Thymus (tissue), 11 donors: ENCODE measurements around the gene GPC6. TPM values are rescaled to one million over a fixed set of nuclear protein-coding genes. Genes with fewer than 3 reads are reported as not detected.
"Not testable (repeated sequence)": the region's sequence is repeated elsewhere in the genome, so short reads cannot be mapped to it uniquely, and the experiment has no call there.

Experiments used
- DNase-seq, 9 donors: peaks; one replicate each; pipeline ENCODE4 v3.0.0-alpha.2; 2013; ENCODE audit warnings: low spot score in 9 of 9, low read depth in 6 of 9, missing footprints in 1 of 9
- H3K27ac ChIP-seq, 2 donors: one replicate each; pipeline ENCODE4 v1.5.1; 2013; ENCODE audit warnings: control low read depth in 1 of 2, low read depth in 1 of 2, low read length in 1 of 2, mild to moderate bottlenecking in 1 of 2, moderate library complexity in 1 of 2
- H3K27me3 ChIP-seq, 2 donors: one replicate each; pipeline ENCODE4 v1.5.1; 2013; ENCODE audit warnings: low read length in 1 of 2; ENCODE audit not compliant: control insufficient read depth in 2 of 2, insufficient read depth in 1 of 2
- H3K36me3 ChIP-seq, 2 donors: one replicate each; pipeline ENCODE4 v1.5.1; 2013; ENCODE audit warnings: low read length in 1 of 2, mild to moderate bottlenecking in 1 of 2, moderate library complexity in 1 of 2; ENCODE audit not compliant: control insufficient read depth in 2 of 2, insufficient read depth in 2 of 2
- H3K4me1 ChIP-seq, 2 donors: one replicate each; pipeline ENCODE4 v1.5.1; 2013; ENCODE audit warnings: low read length in 2 of 2; ENCODE audit not compliant: control insufficient read depth in 2 of 2, insufficient read depth in 2 of 2
- H3K4me3 ChIP-seq, 2 donors: one replicate each; pipeline ENCODE4 v1.5.1; 2013; ENCODE audit warnings: low read length in 2 of 2, control low read depth in 1 of 2, mild to moderate bottlenecking in 1 of 2
- H3K9me3 ChIP-seq, 2 donors: one replicate each; pipeline ENCODE4 v1.5.1; 2013; ENCODE audit warnings: low read length in 1 of 2, mild to moderate bottlenecking in 1 of 2; ENCODE audit not compliant: control insufficient read depth in 2 of 2, insufficient read depth in 1 of 2
- WGBS: extraction: QIAGEN DNeasy Blood & Tissue Kit; methylation state at CpG from one replicate; pipeline ENCODE4 v1.1.7; 2013; 5-methylcytosine and 5-hydroxymethylcytosine counted together
- polyA plus RNA-seq: library from polyadenylated mRNA; stranded (reverse); fragments of 200-250 nt; gene quantifications from one replicate; pipeline ENCODE4 v1.2.3, GENCODE V29; 2013
- total RNA-seq: library from RNA; stranded (reverse); fragments of 120-200 nt; gene quantifications from one replicate; pipeline ENCODE4 v1.2.4, GENCODE V29; 2013
- donor health status: healthy.

Gene GPC6
- total and polyA plus RNA-seq, 2 donors, result 1.1 to 6.9 TPM

DNA sequence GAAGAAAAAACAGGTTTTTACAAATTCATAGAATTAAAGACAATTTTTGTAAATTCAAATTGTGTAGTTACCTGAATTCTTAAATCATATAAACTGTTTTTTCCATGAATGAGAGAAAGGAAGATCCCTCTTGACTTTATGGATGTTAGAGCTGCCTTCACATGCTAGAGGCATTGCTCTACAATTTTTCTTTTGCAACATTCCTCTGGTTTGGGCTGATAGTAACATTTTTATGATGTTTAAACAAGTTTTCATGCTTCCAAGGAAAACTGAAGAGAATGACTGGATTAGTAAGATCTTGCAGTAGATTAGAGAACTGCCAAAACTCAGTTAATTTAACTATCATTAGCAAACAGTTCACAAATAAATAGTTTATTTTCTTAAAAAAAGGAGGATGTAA, 250.6 kb downstream of the GPC6 start:
- Histone ChIP-seq H3K27ac (no peak overlapping the region), H3K4me1 (no peaks in the 10 kb centered on the region), H3K27me3 (no peaks in the 10 kb centered on the region), H3K36me3 (no peaks in the 10 kb centered on the region), H3K4me3 (no peak overlapping the region), H3K9me3 (peaks cover 2 to 17% of the 10 kb centered on the region in 2 donors)
- no peak for DNase-seq

DNA sequence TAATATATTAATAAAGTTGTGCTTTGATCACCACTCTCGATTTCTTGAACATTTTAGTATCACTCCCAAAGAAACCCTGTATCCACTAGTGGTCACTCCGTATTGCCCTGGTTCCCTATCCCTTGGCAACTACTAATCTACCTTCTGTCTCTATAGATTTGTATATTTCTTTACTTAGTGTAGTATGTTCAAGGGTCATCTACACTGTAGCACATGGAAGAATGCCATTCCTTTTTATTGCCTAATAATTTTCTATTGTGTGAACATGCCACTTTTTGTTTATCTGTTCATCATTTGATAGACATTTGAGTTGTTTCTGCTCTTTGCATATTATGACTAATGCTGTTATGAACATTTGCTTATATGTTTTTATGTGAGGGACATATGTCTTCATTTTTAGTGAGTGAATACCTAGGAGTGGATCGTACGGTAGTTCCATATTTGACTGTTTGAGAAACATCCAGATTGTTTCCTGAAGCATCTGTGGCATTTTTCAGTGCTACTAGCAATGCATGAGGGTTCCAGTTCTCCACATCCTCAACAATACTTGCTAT, 254.0 kb downstream of the GPC6 start:
- WGBS, result 95% methylated on average over 4 of the region's 4 CpGs
- H3K36me3 ChIP-seq, result no peaks in the 10 kb centered on the region
- no peak overlapping the region for H3K4me3 ChIP-seq
- no peaks in the 10 kb centered on the region for H3K4me1 ChIP-seq
- no peak for DNase-seq
- no peak overlapping the region for H3K27ac ChIP-seq
- no peaks in the 10 kb centered on the region for H3K9me3 ChIP-seq
- H3K27me3 ChIP-seq, result no peaks in the 10 kb centered on the region

DNA sequence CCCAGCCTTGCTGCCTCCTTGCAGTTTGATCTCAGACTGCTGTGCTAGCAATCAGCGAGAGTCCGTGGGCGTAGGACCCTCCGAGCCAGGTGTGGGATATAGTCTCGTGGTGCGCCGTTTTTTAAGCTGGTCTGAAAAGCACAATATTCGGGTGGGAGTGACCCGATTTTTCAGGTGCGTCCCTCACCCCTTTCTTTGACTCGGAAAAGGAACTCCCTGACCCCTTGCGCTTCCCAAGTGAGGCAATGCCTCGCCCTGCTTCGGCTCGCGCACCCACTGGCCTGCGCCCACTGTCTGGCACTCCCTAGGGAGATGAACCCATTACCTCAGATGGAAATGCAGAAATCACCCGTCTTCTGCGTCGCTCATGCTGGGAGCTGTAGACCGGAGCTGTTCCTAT, 269.5 kb downstream of the GPC6 start:
- not testable (repeated sequence) for H3K4me1 ChIP-seq, H3K27me3 ChIP-seq, H3K4me3 ChIP-seq, H3K9me3 ChIP-seq, H3K27ac ChIP-seq, DNase-seq, H3K36me3 ChIP-seq
- 90% methylated on average over 21 of the region's 21 CpGs for WGBS

DNA sequence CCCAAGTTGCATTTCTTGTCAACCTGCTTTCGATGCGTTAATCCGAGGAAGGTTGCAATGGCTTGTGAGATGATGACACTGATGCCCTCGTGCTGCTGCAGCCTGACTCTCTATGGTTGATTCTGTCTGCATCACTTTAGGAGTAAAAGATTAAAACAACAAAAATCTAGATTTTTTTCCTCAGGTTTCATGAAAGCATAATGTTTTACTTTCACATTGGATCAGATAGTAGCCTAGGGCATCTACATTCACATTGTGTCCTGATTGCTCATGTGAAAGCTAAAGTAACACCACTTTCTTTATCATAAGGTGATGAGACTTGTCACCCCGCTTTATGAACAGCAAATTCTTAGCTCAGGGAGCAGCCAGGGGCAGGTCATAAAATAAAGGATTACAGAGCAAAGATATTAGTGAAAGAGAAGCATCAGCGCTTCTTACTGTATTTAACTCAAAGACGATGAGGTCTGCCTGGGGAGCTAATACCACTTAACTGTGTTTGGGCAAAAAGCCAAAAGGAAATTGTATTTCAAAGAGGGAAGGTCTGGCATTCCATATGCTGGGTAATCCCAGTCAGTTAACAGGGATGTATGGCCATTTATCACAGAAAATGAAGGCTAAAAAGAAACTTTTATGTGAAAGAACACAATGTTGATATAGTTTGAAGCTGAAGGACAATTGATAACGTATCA, 270.5 kb downstream of the GPC6 start:
- 86% methylated on average over 8 of the region's 8 CpGs for whole genome bisulfite sequencing

DNA sequence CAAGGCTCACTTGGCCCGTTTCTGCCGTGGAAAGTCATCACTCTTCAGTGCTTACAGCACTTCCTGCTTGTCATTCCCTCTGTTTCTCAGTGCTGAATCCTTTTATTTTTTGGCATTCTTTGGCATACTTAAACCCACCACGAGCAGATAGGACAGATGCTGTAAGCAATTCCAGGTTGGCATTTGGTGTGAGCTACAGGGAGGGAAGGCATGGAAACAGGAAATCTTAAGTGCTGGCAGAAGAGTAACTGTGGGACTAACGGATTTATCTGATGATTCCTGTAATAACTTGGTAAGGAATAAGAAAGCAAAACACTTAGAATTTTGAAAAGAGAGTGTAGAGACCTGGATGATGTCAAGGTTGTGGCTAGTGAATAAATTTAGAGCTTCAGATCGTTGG, 273.4 kb downstream of the GPC6 start:
- 61% methylated on average over 5 of the region's 5 CpGs for WGBS

More for the DNA sequence above, 270.5 kb downstream of the GPC6 start:
- no peak for DNase-seq
- Histone ChIP-seq H3K4me1 (no peaks in the 10 kb centered on the region), H3K36me3 (no peaks in the 10 kb centered on the region), H3K9me3 (no peaks in the 10 kb centered on the region), H3K27ac (no peak overlapping the region), H3K27me3 (no peaks in the 10 kb centered on the region), H3K4me3 (no peak overlapping the region)

DNA sequence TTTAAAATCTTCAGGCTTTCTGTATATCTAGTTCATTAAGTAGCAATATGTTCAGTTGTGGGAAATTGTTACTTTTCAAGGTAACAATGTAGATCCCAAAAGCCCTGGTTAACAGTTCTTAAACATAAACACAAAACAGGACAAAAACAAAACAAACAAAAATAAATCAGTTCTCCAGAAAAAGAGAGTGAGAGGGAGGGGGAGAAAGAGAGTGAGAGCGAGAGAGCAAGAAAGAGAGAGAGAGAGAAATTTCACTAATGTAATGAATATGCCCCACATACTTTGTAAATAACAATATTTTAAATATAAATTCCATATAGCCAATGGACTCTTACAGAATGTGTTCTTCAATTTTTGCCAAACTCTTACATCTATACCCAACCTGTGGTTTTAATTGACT, 275.5 kb downstream of the GPC6 start:
- H3K27ac ChIP-seq, result no peak overlapping the region
- 93% methylated on average over 1 of the region's 1 CpG for WGBS
- no peak overlapping the region for H3K4me3 ChIP-seq
- no peaks in the 10 kb centered on the region for H3K27me3 ChIP-seq
- no peaks in the 10 kb centered on the region for H3K9me3 ChIP-seq
- no peaks in the 10 kb centered on the region for H3K4me1 ChIP-seq
- DNase-seq, result no peak
- no peaks in the 10 kb centered on the region for H3K36me3 ChIP-seq

More for the DNA sequence above, 273.4 kb downstream of the GPC6 start:
- Histone ChIP-seq H3K27me3 (no peaks in the 10 kb centered on the region), H3K36me3 (no peaks in the 10 kb centered on the region), H3K4me3 (no peak overlapping the region), H3K9me3 (no peaks in the 10 kb centered on the region), H3K4me1 (no peaks in the 10 kb centered on the region), H3K27ac (no peak overlapping the region)
- DNase-seq, result no peak

DNA sequence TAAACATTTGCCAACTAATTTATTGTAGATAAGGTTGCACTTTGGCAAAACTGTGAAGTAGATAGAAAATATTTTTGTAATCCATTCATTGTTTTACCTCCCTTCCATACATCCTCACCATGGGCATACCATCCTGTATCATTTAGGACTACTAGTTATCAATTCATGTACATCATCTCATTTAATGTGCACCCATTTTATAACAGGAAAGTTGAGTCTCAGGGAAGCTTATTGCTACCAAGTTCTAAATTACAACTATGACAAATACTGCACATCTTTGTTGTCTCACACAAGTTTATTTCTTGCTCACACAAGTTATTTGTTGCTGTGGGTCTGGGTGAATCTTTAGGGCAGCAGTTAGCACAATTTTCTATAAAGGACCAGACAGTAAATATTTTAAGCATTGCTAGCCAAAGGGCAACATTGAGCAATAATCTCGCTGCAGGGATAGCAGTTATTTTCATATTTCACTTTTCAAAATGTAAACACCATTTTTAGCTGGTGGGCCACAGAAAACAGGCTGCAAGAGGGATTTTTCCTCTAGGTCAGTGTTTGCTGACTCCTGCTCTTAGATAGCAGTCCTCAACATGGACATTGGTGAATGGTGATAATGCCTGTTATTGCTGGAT, 276.5 kb downstream of the GPC6 start:
- H3K27me3 ChIP-seq, result no peaks in the 10 kb centered on the region
- H3K4me3 ChIP-seq, result no peak overlapping the region
- DNase-seq, result no peak
- H3K36me3 ChIP-seq, result no peaks in the 10 kb centered on the region
- no peak overlapping the region for H3K27ac ChIP-seq
- WGBS, result 92% methylated on average over 1 of the region's 1 CpG
- no peaks in the 10 kb centered on the region for H3K9me3 ChIP-seq
- H3K4me1 ChIP-seq, result no peaks in the 10 kb centered on the region

DNA sequence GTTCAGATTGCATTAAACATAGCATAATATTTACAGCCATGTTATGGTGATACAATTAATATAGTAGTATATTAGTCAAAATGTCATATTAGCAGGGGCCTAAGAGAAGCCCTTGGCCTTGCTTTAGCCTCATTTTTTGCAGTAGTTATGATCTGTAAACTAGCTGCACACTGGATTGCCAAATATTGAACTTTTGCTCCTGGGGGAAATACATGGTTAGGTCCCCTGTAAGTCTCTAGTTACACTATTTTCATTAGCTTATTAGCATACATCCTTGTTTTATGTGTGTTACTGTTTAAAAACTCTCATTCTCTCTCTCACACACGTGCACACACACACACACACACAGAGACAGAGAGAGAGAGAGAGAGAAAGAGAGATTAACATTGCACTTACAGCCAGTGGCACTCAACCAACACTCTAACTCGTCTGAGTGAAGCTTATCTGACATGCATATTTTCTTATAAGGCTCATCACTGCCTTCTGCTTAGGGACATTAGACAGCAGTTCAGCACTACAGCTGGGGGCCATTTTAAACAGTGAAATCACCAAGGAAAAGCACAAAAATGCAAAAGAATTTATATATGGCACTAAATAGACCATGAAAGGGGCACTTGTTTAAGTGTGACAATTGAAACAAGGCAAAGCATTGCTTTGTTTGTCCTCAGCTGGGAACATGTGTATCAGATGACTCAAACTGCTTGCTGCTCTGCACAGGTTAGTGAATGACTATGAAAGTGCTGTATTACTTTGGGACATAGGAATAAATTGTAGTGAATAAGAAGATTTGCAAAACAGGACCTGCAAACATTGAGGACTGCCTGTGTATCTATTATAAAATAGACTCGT, 278.7 kb downstream of the GPC6 start:
- no peaks in the 10 kb centered on the region for H3K36me3 ChIP-seq
- no peaks in the 10 kb centered on the region for H3K4me1 ChIP-seq
- no peaks in the 10 kb centered on the region for H3K9me3 ChIP-seq
- WGBS, result 88% methylated on average over 3 of the region's 3 CpGs
- H3K4me3 ChIP-seq, result no peak overlapping the region
- no peak for DNase-seq
- no peaks in the 10 kb centered on the region for H3K27me3 ChIP-seq
- no peak overlapping the region for H3K27ac ChIP-seq

DNA sequence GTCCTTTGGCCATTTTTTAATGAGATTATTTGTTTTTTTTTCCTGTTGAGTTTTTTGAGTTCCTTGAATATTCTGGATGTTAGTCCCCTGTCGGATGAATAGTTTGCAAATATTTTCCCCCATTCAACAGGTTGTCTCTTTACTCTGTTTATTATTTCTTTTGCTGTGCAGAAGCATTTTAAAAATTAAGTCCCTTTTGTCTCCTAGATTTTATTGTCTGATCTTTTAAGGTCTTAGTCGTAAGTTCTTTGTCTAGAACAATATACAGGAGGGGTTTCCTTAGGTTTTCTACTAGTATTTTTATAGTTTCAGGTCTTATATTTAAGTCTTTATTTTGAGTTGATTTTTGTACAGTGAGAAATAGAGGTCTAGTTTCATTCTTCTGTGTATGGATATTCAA, 284.4 kb downstream of the GPC6 start:
- no peaks in the 10 kb centered on the region for H3K9me3 ChIP-seq
- no peak overlapping the region for H3K27ac ChIP-seq
- DNase-seq, result no peak
- H3K27me3 ChIP-seq, result no peaks in the 10 kb centered on the region
- 48% methylated on average over 2 of the region's 2 CpGs for WGBS
- no peak overlapping the region for H3K4me3 ChIP-seq
- H3K4me1 ChIP-seq, result no peaks in the 10 kb centered on the region
- H3K36me3 ChIP-seq, result no peaks in the 10 kb centered on the region
